PC-3 (cell line): ENCODE data around the gene GRK2. TPM values are rescaled to one million over a fixed set of nuclear protein-coding genes. Genes with fewer than 3 reads are reported as not detected.

ENCODE experiments used
- ATAC-seq: fragments of 200-7000 bp; cut with Tn5 transposase; 2 replicates; pipeline ENCODE4 v1.9.1; 2020; ENCODE audit warnings: mild to moderate bottlenecking, moderate library complexity
- BruUV-seq: library from RNA; stranded (reverse); fragments of 400-500 nt; replicated peaks from 2 replicates; lab custom pipeline; 2021; lab: Mats Ljungman, UMichigan
- CTCF ChIA-PET: fragments of 300-600 bp; sonication (Branson Sonifier 250); formaldehyde crosslinking; loops from one replicate; lab custom pipeline; 2022; ENCODE audit warnings: antibody characterized with exemption; lab: Charles Lee
- POLR2A ChIA-PET: fragments of 300-600 bp; sonication (Branson Sonifier 250); formaldehyde crosslinking; loops from one replicate; lab custom pipeline; 2022; ENCODE audit warnings: antibody characterized with exemption; ENCODE audit not compliant: unreplicated experiment; lab: Charles Lee
- DNase-seq: peaks from one replicate; pipeline ENCODE4 v3.0.0-alpha.2; 2015
- H2AFZ ChIP-seq: fragments of 300-600 bp; sonication (generic); 2 replicates; pipeline ENCODE4 v1.6.0; 2016; ENCODE audit warnings: antibody characterized with exemption, low read length
- H3F3A ChIP-seq: fragments of 300-600 bp; sonication (generic); one replicate; pipeline ENCODE4 v1.6.0; 2017; ENCODE audit warnings: antibody characterized with exemption, low read length, control low read depth, mild to moderate bottlenecking; ENCODE audit not compliant: unreplicated experiment
- H3K27ac ChIP-seq: fragments of 300-600 bp; sonication (generic); 2 replicates; pipeline ENCODE4 v1.5.1; 2016; ENCODE audit warnings: mild to moderate bottlenecking, low read length
- H3K27me3 ChIP-seq: fragments of 300-600 bp; sonication (generic); 2 replicates; pipeline ENCODE4 v1.6.1; 2016; ENCODE audit warnings: low read length, mixed read lengths
- H3K36me3 ChIP-seq: fragments of 300-600 bp; sonication (generic); 2 replicates; pipeline ENCODE4 v1.6.1; 2016; ENCODE audit warnings: low read depth, mixed run types, low read length, mixed read lengths
- H3K4me1 ChIP-seq: fragments of 300-600 bp; sonication (generic); 2 replicates; pipeline ENCODE4 v1.5.1; 2016; ENCODE audit warnings: low read length; ENCODE audit not compliant: insufficient read depth
- H3K4me2 ChIP-seq: fragments of 300-600 bp; sonication (generic); 2 replicates; pipeline ENCODE4 v1.6.0; 2016; ENCODE audit warnings: low read length
- H3K4me3 ChIP-seq: fragments of 300-600 bp; sonication (generic); 2 replicates; pipeline ENCODE4 v1.5.1; 2016; ENCODE audit warnings: mild to moderate bottlenecking, low read length, mixed read lengths
- H3K79me2 ChIP-seq: fragments of 300-600 bp; sonication (generic); 2 replicates; pipeline ENCODE4 v1.6.1; 2017; ENCODE audit warnings: low read length, mixed read lengths
- H3K9ac ChIP-seq: fragments of 300-600 bp; sonication (generic); 2 replicates; pipeline ENCODE4 v1.6.0; 2016; ENCODE audit warnings: mild to moderate bottlenecking, low read length
- H3K9me2 ChIP-seq: fragments of 300-600 bp; sonication (generic); replicated peaks from 2 replicates; pipeline ENCODE4 v1.6.1; 2016; ENCODE audit warnings: mixed run types, low read length, mixed read lengths
- H3K9me3 ChIP-seq: fragments of 300-600 bp; sonication (generic); 2 replicates; pipeline ENCODE4 v1.6.1; 2016; ENCODE audit warnings: low read length, mixed read lengths
- H4K20me1 ChIP-seq: fragments of 300-600 bp; sonication (generic); 2 replicates; pipeline ENCODE4 v1.6.1; 2016; ENCODE audit warnings: low read length, mixed read lengths
- CTCF ChIP-seq: fragments of 300-600 bp; sonication (generic); conservative IDR thresholded peaks from 2 replicates; pipeline ENCODE4 v1.5.1; 2017; ENCODE audit warnings: antibody characterized with exemption, low read depth, mild to moderate bottlenecking, low read length
- EZH2 ChIP-seq: fragments of 300-600 bp; sonication (generic); IDR thresholded peaks from one replicate; pipeline ENCODE4 v1.6.1; 2017; ENCODE audit warnings: antibody characterized with exemption, mild to moderate bottlenecking, low read length; ENCODE audit not compliant: unreplicated experiment
- EZH2phosphoT487 ChIP-seq: fragments of 300-600 bp; sonication (generic); IDR thresholded peaks from 2 replicates; pipeline ENCODE4 v1.6.1; 2018; ENCODE audit warnings: mild to moderate bottlenecking, antibody characterized with exemption, low read length, borderline replicate concordance
- intact Hi-C: fragments of 100-400 bp; cut with micrococcal nuclease; formaldehyde crosslinking; loops from 2 replicates; pipeline ENCODE4 v1.9.0; 2023
- total RNA-seq: library from RNA; depleted of rRNA; stranded (reverse); fragments of >200 nt; gene quantifications from 2 replicates; pipeline ENCODE4 v1.2.3, GENCODE V29; 2014

The GRK2 gene
- total RNA-seq, 1 experiment from 2014 or later, result 103 TPM

- no peaks in the 10 kb centered on the region for H3K9me2 ChIP-seq
- H4K20me1 ChIP-seq, result no peaks in the 10 kb centered on the region
- BruUV-seq, result no TSS peak
- H2AFZ ChIP-seq, result no peak overlapping the region
- POLR2A ChIA-PET, result no interaction called here
- no peaks in the 10 kb centered on the region for H3K27me3 ChIP-seq
- H3F3A ChIP-seq, result no peaks in the 10 kb centered on the region
- no peak overlapping the region for H3K27ac ChIP-seq
- CTCF ChIA-PET, result no interaction called here
- H3K36me3 ChIP-seq, result peaks cover 53% of the 10 kb centered on the region
- 0 out of 2 replicates have a peak, but pooled peaks cover under 1% of the 10 kb centered on the region for H3K79me2 ChIP-seq
- H3K4me2 ChIP-seq, result no peak overlapping the region
- no peak overlapping the region for H3K4me3 ChIP-seq
- no peak overlapping the region for H3K9ac ChIP-seq
- ATAC-seq, result no peak
- TF ChIP-seq EZH2phosphoT487, result no peak
- TF ChIP-seq CTCF, result no peak
- no peak for TF ChIP-seq EZH2
- intact Hi-C loops, result no loop called here
- H3K9me3 ChIP-seq, result no peaks in the 10 kb centered on the region
- DNase-seq, result no peak
- no peaks in the 10 kb centered on the region for H3K4me1 ChIP-seq
Measured at GRCh38 chr11:67282155-67282875, 16.0 kb downstream of the GRK2 start.

DNA sequence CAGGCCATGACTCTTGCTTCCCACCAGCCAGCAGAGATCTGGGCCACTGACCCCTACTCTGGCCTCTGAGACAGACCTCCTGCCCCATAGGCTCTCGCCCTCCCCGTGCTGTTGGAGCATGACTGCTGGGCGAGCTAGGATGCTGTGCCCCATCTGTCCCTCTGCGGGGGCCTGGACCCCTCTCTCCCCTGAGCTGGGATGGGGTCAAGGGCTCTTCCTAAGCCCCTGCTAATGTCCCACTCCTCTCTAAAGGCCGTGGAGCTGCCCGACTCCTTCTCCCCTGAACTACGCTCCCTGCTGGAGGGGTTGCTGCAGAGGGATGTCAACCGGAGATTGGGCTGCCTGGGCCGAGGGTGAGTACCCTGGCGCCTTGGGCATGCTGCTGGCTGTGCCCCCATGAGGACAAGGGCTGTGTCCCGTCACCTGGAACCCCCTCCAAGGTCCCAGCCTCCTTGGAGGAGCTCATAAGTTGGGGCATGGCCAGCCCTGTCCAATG, 16.7 kb downstream of the GRK2 start:
- Histone ChIP-seq H3K4me2 (no peak overlapping the region), H3K9me2 (no peaks in the 10 kb centered on the region), H3K9ac (no peak overlapping the region), H3K9me3 (no peaks in the 10 kb centered on the region), H3K27ac (no peak overlapping the region), H3K36me3 (peaks cover 53% of the 10 kb centered on the region), H4K20me1 (no peaks in the 10 kb centered on the region), H3F3A (no peaks in the 10 kb centered on the region), H3K27me3 (no peaks in the 10 kb centered on the region), H3K4me1 (peaks cover 4% of the 10 kb centered on the region), H3K79me2 (no peaks in the 10 kb centered on the region), H2AFZ (no peak overlapping the region), H3K4me3 (no peak overlapping the region)
- ATAC-seq, result no peak
- intact Hi-C loops, result no loop called here
- POLR2A ChIA-PET, result no interaction called here
- no TSS peak for BruUV-seq
- TF ChIP-seq EZH2phosphoT487 (no peak), EZH2 (no peak), CTCF (no peak)
- CTCF ChIA-PET, result no interaction called here
- DNase-seq, result no peak

DNA sequence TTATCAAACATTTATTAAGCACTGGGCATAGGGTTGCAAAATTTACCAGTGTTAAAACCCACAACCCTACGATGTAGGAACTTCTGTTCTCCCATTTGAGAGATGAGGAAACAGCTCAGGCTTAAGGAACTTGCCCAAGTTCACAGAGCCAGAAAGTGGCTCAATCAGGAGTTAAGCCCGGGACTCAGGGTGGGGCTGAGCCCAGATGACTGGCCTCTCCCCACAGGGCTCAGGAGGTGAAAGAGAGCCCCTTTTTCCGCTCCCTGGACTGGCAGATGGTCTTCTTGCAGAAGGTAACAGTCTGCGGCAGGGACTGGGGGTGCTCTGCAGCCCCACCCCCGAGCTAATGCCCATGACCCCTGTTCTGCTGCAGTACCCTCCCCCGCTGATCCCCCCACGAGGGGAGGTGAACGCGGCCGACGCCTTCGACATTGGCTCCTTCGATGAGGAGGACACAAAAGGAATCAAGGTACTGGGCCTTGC, 17.2 kb downstream of the GRK2 start:
- Histone ChIP-seq H3K9me2 (no peaks in the 10 kb centered on the region), H3K79me2 (no peaks in the 10 kb centered on the region), H3K27ac (no peak overlapping the region), H3K36me3 (peaks cover 51% of the 10 kb centered on the region), H3K9me3 (no peaks in the 10 kb centered on the region), H3K4me3 (no peak overlapping the region), H4K20me1 (no peaks in the 10 kb centered on the region), H3K4me1 (peaks cover 9% of the 10 kb centered on the region), H2AFZ (no peak overlapping the region), H3F3A (no peaks in the 10 kb centered on the region), H3K9ac (no peak overlapping the region), H3K4me2 (no peak overlapping the region), H3K27me3 (no peaks in the 10 kb centered on the region)
- ATAC-seq (no peak), DNase-seq (no peak)
- POLR2A ChIA-PET, result no interaction called here
- CTCF ChIA-PET, result no interaction called here
- intact Hi-C loops, result no loop called here
- no TSS peak for BruUV-seq
- no peak for TF ChIP-seq EZH2phosphoT487
- no peak for TF ChIP-seq CTCF
- no peak for TF ChIP-seq EZH2
